Peyer's patch (tissue), 4 donors: Measurements from ENCODE around the gene MYCBPAP. TPM values are rescaled to one million over a fixed set of nuclear protein-coding genes. Genes with fewer than 3 reads are reported as not detected.
A peak's percentile ranks its signal among the peaks of the same experiment; 100 is the strongest.

ENCODE experiments used
- DNase-seq, 3 donors: peaks; one replicate each; pipeline ENCODE4 v3.0.0-alpha.2; 2017 to 2019
- H3K27ac ChIP-seq, 4 donors: fragments of 200-600 bp; sonication (generic); one replicate each; pipeline ENCODE4 v1.5.1; 2016 to 2019
- H3K27me3 ChIP-seq, 2 donors: fragments of 200-600 bp; sonication (generic); one replicate each; pipeline ENCODE4 v1.5.1; 2019
- H3K36me3 ChIP-seq, 3 donors: fragments of 200-600 bp; sonication (generic); one replicate each; pipeline ENCODE4 v1.5.1; 2016 to 2019
- H3K4me1 ChIP-seq, 4 donors: fragments of 200-600 bp; sonication (generic); one replicate each; pipeline ENCODE4 v1.5.1; 2016 to 2019
- H3K4me3 ChIP-seq, 4 donors: fragments of 200-600 bp; sonication (generic); 1 replicate in 3 of 4; 2 replicates in 1 of 4; pipeline ENCODE4 v1.5.1; 2016 to 2019; ENCODE audit warnings: mild to moderate bottlenecking in 1 of 4
- H3K9me3 ChIP-seq, 4 donors: fragments of 200-600 bp; sonication (generic); one replicate each; pipeline ENCODE4 v1.5.1; 2016 to 2019; ENCODE audit warnings: mild to moderate bottlenecking in 1 of 4
- CTCF ChIP-seq, 6 experiments: fragments of 450-650 bp in 4 of 6; fragments of 200-600 bp in 2 of 6; sonication (generic) in 1 of 6; IDR thresholded peaks; one replicate each; pipeline ENCODE4 v1.5.1; 2017 to 2019; ENCODE audit warnings: antibody characterized with exemption in 6 of 6, mild to moderate bottlenecking in 3 of 6, moderate library complexity in 1 of 6
- POLR2A ChIP-seq, 2 donors: fragments of 450-650 bp; IDR thresholded peaks; one replicate each; pipeline ENCODE4 v1.5.1; 2017; ENCODE audit warnings: antibody characterized with exemption in 2 of 2, mild to moderate bottlenecking in 2 of 2, moderate library complexity in 2 of 2
- total RNA-seq, 4 donors: library from RNA; depleted of rRNA; stranded (reverse); fragments of >200 nt; gene quantifications; one replicate each; pipeline ENCODE4 v1.1.0, GENCODE V29; 2016

MYCBPAP gene
- total RNA-seq, 4 donors from 2014 or later = 0.53 to 1.1 TPM; not detected in 2

GRCh38 chr17:50487213-50488096 is 20.8 kb upstream of the MYCBPAP start:
- peaks cover 0 to 6% (median 1%) of the 10 kb centered on the region in 4 donors for H3K4me1 ChIP-seq
- H3K4me3 ChIP-seq = no peak overlapping the region
- no peaks in the 10 kb centered on the region for H3K9me3 ChIP-seq
- H3K36me3 ChIP-seq = peaks cover 0 to 26% (median 0%) of the 10 kb centered on the region in 3 donors
- H3K27ac ChIP-seq = no peak overlapping the region
- peak in 1 of 3 donors; percentile 28 for DNase-seq
- TF ChIP-seq CTCF (IDR thresholded peaks at IDR 0.05) = no peak
- no peak for TF ChIP-seq POLR2A (IDR thresholded peaks at IDR 0.05)
- no peaks in the 10 kb centered on the region for H3K27me3 ChIP-seq

- H3K27ac ChIP-seq = no peak overlapping the region
- no peaks in the 10 kb centered on the region for H3K4me1 ChIP-seq
- H3K9me3 ChIP-seq = no peaks in the 10 kb centered on the region
- peaks cover 0 to 19% (median 0%) of the 10 kb centered on the region in 3 donors for H3K36me3 ChIP-seq
- DNase-seq = peak in 1 of 3 donors; percentile 15
- no peak overlapping the region for H3K4me3 ChIP-seq
- TF ChIP-seq CTCF (IDR thresholded peaks at IDR 0.05) = no peak
- no peak for TF ChIP-seq POLR2A (IDR thresholded peaks at IDR 0.05)
- H3K27me3 ChIP-seq = no peaks in the 10 kb centered on the region
Measured at GRCh38 chr17:50488880-50489279, 19.4 kb upstream of the MYCBPAP start.

- H3K4me1 ChIP-seq = no peaks in the 10 kb centered on the region
- no peaks in the 10 kb centered on the region for H3K36me3 ChIP-seq
- H3K4me3 ChIP-seq = no peak overlapping the region
- no peaks in the 10 kb centered on the region for H3K27me3 ChIP-seq
- no peak for DNase-seq
- no peak overlapping the region for H3K27ac ChIP-seq
- no peak for TF ChIP-seq POLR2A (IDR thresholded peaks at IDR 0.05)
- no peak for TF ChIP-seq CTCF (IDR thresholded peaks at IDR 0.05)
- H3K9me3 ChIP-seq = no peaks in the 10 kb centered on the region
Measured at GRCh38 chr17:50491505-50491904, 16.7 kb upstream of the MYCBPAP start.

- Histone ChIP-seq H3K27me3 (no peaks in the 10 kb centered on the region), H3K4me1 (no peaks in the 10 kb centered on the region), H3K4me3 (no peak overlapping the region), H3K27ac (no peak overlapping the region), H3K9me3 (no peaks in the 10 kb centered on the region), H3K36me3 (no peaks in the 10 kb centered on the region)
- TF ChIP-seq CTCF (IDR thresholded peaks at IDR 0.05) = no peak
- TF ChIP-seq POLR2A (IDR thresholded peaks at IDR 0.05) = no peak
- DNase-seq = no peak
Measured at GRCh38 chr17:50492214-50492613, 16.0 kb upstream of the MYCBPAP start.

GRCh38 chr17:50493744-50494143 is 14.5 kb upstream of the MYCBPAP start:
- Histone ChIP-seq H3K4me3 (no peak overlapping the region), H3K36me3 (no peaks in the 10 kb centered on the region), H3K9me3 (no peaks in the 10 kb centered on the region), H3K4me1 (peaks cover 0 to 11% (median 0%) of the 10 kb centered on the region in 4 donors), H3K27me3 (no peaks in the 10 kb centered on the region), H3K27ac (no peak overlapping the region)
- TF ChIP-seq CTCF (IDR thresholded peaks at IDR 0.05) (no peak), POLR2A (IDR thresholded peaks at IDR 0.05) (no peak)
- DNase-seq = no peak
